OCI-LY7 (cell line): Measurements from ENCODE around the gene GNB5. TPM values are rescaled to one million over a fixed set of nuclear protein-coding genes. Genes with fewer than 3 reads are reported as not detected.

Source experiments
- BruUV-seq: library from RNA; stranded (reverse); fragments of 400-500 nt; replicated peaks from 2 replicates; lab custom pipeline; 2021; lab: Mats Ljungman, UMichigan
- CTCF ChIA-PET: fragments of 300-600 bp; sonication (Branson Sonifier 250); formaldehyde crosslinking; loops from one replicate; lab custom pipeline; 2022; ENCODE audit warnings: antibody characterized with exemption; ENCODE audit not compliant: unreplicated experiment; lab: Charles Lee
- POLR2A ChIA-PET: fragments of 300-600 bp; sonication (Branson Sonifier 250); formaldehyde crosslinking; loops from one replicate; lab custom pipeline; 2022; ENCODE audit warnings: antibody characterized with exemption; lab: Charles Lee
- DNase-seq: peaks from one replicate; pipeline ENCODE4 v3.0.0-alpha.2; 2015; ENCODE audit warnings: low spot score
- H2AFZ ChIP-seq: fragments of 200-600 bp; sonication (generic), shearing (Covaris generic); 2 replicates; pipeline ENCODE4 v1.6.1; 2014; ENCODE audit warnings: mild to moderate bottlenecking, antibody characterized with exemption, low read length, moderate library complexity
- H3K27ac ChIP-seq: fragments of 200-600 bp; sonication (generic); 2 replicates; pipeline ENCODE4 v1.5.1; 2014; ENCODE audit warnings: mixed run types, low read depth, mild to moderate bottlenecking, moderate library complexity, low read length, inconsistent platforms; ENCODE audit not compliant: poor library complexity, severe bottlenecking
- H3K36me3 ChIP-seq: fragments of 200-600 bp; sonication (generic); 2 replicates; pipeline ENCODE4 v1.6.1; 2014; ENCODE audit warnings: mild to moderate bottlenecking, antibody characterized with exemption, low read length, moderate library complexity, mixed read lengths; ENCODE audit not compliant: insufficient read depth
- H3K4me1 ChIP-seq: fragments of 200-600 bp; sonication (generic); 2 replicates; pipeline ENCODE4 v1.5.1; 2014; ENCODE audit warnings: mild to moderate bottlenecking, low read length; ENCODE audit not compliant: insufficient read depth, poor library complexity, severe bottlenecking
- H3K4me2 ChIP-seq: fragments of 200-600 bp; sonication (generic); 2 replicates; pipeline ENCODE4 v1.6.1; 2014; ENCODE audit warnings: mild to moderate bottlenecking, low read length
- H3K4me3 ChIP-seq: fragments of 200-600 bp; sonication (generic); 2 replicates; pipeline ENCODE4 v1.5.1; 2014; ENCODE audit warnings: mild to moderate bottlenecking, low read depth, low read length; ENCODE audit not compliant: poor library complexity, severe bottlenecking
- H3K79me2 ChIP-seq: fragments of 200-600 bp; sonication (generic); 2 replicates; pipeline ENCODE4 v1.6.1; 2016; ENCODE audit warnings: low read depth, mild to moderate bottlenecking, low read length, moderate library complexity, mixed read lengths; ENCODE audit not compliant: insufficient read depth
- H3K9me2 ChIP-seq: fragments of 200-600 bp; sonication (generic); 2 replicates; pipeline ENCODE4 v1.6.1; 2016; ENCODE audit warnings: mild to moderate bottlenecking, low read length, mixed read lengths; ENCODE audit not compliant: insufficient read depth
- H3K9me3 ChIP-seq: fragments of 200-600 bp; sonication (generic); 2 replicates; pipeline ENCODE4 v1.6.1; 2014; ENCODE audit warnings: mild to moderate bottlenecking, mixed run types, low read length, mixed read lengths
- H4K20me1 ChIP-seq: fragments of 200-600 bp; sonication (generic); 2 replicates; pipeline ENCODE4 v1.6.1; 2014; ENCODE audit warnings: mild to moderate bottlenecking, antibody characterized with exemption, low read length, moderate library complexity, mixed read lengths; ENCODE audit not compliant: insufficient read depth
- CTCF ChIP-seq: fragments of 200-600 bp; sonication (generic); conservative IDR thresholded peaks from 2 replicates; pipeline ENCODE4 v1.5.1; 2014; ENCODE audit warnings: mild to moderate bottlenecking, antibody characterized with exemption, low read length, moderate library complexity, mixed read lengths
- EZH2phosphoT487 ChIP-seq: fragments of 200-600 bp; sonication (generic); IDR thresholded peaks from 2 replicates; pipeline ENCODE4 v1.6.1; 2018; ENCODE audit warnings: low read depth, borderline replicate concordance, mild to moderate bottlenecking, mixed run types, antibody characterized with exemption, low read length, moderate library complexity, mixed read lengths
- intact Hi-C: fragments of 100-400 bp; cut with micrococcal nuclease; formaldehyde crosslinking; loops from one replicate; pipeline ENCODE4 v1.10.0; 2022; ENCODE audit not compliant: unreplicated experiment
- total RNA-seq, 2 experiments: library from RNA; depleted of rRNA in 1 of 2; stranded (reverse); fragments of >200 nt in 1 of 2; shearing (Covaris generic) in 1 of 2; gene quantifications; 2 replicates each; pipeline ENCODE4 v1.2.3, GENCODE V29; 2014 to 2022

The GNB5 gene
- total RNA-seq, 2 experiments from 2014 or later = 49.0 to 53.9 TPM

- no peak overlapping the region for H3K4me2 ChIP-seq
- DNase-seq = no peak
- TF ChIP-seq CTCF = no peak
- TF ChIP-seq EZH2phosphoT487 = no peak
- no peak overlapping the region for H3K4me3 ChIP-seq
- no peaks in the 10 kb centered on the region for H3K9me2 ChIP-seq
- no TSS peak for BruUV-seq
- intact Hi-C loops = no loop called here
- no peaks in the 10 kb centered on the region for H3K79me2 ChIP-seq
- H3K27ac ChIP-seq = no peak overlapping the region
- no peaks in the 10 kb centered on the region for H4K20me1 ChIP-seq
- CTCF ChIA-PET = no interaction called here
- no peak overlapping the region for H2AFZ ChIP-seq
- no peaks in the 10 kb centered on the region for H3K9me3 ChIP-seq
- POLR2A ChIA-PET = interaction anchor here (0.8 to 1.1 kb wide), 2 partner anchors 11 to 60 kb away, joined by 3 to 4 read pairs; no protein-coding TSS in a partner anchor
- peaks cover 6% of the 10 kb centered on the region; the same call in 1 of the 2 replicates for H3K36me3 ChIP-seq
- H3K4me1 ChIP-seq = peaks cover 45% of the 10 kb centered on the region
Measured at GRCh38 chr15:52238149-52238548, 47.0 kb upstream of the GNB5 start.

DNA sequence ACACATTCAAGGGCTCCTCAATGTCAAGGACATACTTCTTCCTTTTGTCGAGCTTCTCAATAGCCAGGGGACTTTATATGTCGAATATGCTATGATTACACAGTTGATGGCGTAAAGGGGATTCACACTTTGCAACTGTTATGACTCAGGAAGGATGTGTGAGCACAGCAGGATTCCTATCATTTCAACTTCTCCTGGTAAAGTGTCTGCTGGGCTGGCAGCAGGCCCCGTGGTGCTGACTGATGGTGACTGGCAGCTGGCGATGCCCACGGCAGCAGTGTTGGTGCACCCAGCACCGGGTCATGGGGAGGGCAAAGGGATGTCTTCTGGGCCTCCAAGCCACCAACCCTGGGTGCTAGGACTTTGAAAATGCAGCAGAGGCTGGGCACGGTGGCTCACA is 44.8 kb upstream of the GNB5 start:
- Histone ChIP-seq H3K4me1 (peaks cover 59% of the 10 kb centered on the region), H3K4me3 (peak overlapping the region; percentile 52), H3K79me2 (peaks cover 8% of the 10 kb centered on the region; the same call in 1 of the 2 replicates), H3K4me2 (peak overlapping the region; percentile 85), H3K9me2 (no peaks in the 10 kb centered on the region), H2AFZ (peak overlapping the region; percentile 63; the same call in 1 of the 2 replicates), H3K27ac (peak overlapping the region; percentile 98), H3K36me3 (peaks cover 11% of the 10 kb centered on the region; the same call in 1 of the 2 replicates), H3K9me3 (no peaks in the 10 kb centered on the region), H4K20me1 (no peaks in the 10 kb centered on the region)
- intact Hi-C loops = no loop called here
- no peak for TF ChIP-seq CTCF
- TF ChIP-seq EZH2phosphoT487 = no peak
- ChIA-PET POLR2A (interaction anchor here (0.8 to 9.1 kb wide), 11 partner anchors 10 to 326 kb away, joined by 3 to 167 read pairs (median 7); no protein-coding TSS in a partner anchor), CTCF (interaction anchor here (0.7 to 1.6 kb wide), 6 partner anchors 8 to 52 kb away, joined by 3 to 7 read pairs (median 3); no protein-coding TSS in a partner anchor)
- no TSS peak for BruUV-seq
- no peak for DNase-seq
